Measurements from ENCODE around the gene SMYD3.

DNA sequence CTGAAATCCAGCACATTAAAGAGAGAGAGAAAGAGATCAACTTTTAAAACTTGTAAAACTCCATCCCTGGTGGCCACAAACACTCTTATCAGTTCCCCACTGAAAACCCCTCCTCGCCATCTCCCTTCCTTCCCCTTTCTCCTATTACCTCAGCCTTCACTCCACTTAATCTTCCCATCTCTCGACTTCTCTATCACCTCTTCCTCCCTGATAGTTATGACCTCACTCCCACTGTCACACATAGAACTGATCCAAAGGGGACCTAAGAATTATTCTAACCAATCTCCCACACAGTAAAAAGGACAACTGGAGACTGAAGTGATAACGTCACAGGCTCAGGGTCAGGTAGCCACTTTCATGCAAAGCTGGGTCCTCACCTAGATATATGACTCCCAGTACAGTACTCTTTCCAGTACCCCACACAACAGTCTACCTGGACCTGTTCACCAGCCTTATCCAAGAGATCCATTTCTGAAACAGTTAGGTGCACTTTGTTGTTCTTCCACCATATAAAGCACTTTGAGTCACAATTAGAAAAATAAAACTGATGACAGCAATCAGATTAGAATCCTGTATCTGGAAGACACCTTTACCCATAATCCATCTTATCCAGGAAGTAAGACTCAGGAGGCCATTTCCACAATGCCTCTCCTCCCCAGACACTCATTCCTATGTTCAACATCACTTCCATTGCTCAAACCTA lies 324.8 kb downstream of the SMYD3 start:
- no peak for TF ChIP-seq TAF1 (IDR thresholded peaks at IDR 0.05; ENCODE audit: low read depth)
- TF ChIP-seq, protein P1, sequence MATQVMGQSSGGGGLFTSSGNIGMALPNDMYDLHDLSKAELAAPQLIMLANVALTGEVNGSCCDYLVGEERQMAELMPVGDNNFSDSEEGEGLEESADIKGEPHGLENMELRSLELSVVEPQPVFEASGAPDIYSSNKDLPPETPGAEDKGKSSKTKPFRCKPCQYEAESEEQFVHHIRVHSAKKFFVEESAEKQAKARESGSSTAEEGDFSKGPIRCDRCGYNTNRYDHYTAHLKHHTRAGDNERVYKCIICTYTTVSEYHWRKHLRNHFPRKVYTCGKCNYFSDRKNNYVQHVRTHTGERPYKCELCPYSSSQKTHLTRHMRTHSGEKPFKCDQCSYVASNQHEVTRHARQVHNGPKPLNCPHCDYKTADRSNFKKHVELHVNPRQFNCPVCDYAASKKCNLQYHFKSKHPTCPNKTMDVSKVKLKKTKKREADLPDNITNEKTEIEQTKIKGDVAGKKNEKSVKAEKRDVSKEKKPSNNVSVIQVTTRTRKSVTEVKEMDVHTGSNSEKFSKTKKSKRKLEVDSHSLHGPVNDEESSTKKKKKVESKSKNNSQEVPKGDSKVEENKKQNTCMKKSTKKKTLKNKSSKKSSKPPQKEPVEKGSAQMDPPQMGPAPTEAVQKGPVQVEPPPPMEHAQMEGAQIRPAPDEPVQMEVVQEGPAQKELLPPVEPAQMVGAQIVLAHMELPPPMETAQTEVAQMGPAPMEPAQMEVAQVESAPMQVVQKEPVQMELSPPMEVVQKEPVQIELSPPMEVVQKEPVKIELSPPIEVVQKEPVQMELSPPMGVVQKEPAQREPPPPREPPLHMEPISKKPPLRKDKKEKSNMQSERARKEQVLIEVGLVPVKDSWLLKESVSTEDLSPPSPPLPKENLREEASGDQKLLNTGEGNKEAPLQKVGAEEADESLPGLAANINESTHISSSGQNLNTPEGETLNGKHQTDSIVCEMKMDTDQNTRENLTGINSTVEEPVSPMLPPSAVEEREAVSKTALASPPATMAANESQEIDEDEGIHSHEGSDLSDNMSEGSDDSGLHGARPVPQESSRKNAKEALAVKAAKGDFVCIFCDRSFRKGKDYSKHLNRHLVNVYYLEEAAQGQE (IDR thresholded peaks at IDR 0.05; ENCODE audit: borderline replicate concordance) = no peak
- TF ChIP-seq POLR2AphosphoS5 (IDR thresholded peaks at IDR 0.05) = no peak
- no peak for TF ChIP-seq EZH2 (IDR thresholded peaks at IDR 0.05; ENCODE audit: borderline replicate concordance, insufficient read depth, low read length, poor library complexity, severe bottlenecking)
- TF ChIP-seq, protein P2, sequence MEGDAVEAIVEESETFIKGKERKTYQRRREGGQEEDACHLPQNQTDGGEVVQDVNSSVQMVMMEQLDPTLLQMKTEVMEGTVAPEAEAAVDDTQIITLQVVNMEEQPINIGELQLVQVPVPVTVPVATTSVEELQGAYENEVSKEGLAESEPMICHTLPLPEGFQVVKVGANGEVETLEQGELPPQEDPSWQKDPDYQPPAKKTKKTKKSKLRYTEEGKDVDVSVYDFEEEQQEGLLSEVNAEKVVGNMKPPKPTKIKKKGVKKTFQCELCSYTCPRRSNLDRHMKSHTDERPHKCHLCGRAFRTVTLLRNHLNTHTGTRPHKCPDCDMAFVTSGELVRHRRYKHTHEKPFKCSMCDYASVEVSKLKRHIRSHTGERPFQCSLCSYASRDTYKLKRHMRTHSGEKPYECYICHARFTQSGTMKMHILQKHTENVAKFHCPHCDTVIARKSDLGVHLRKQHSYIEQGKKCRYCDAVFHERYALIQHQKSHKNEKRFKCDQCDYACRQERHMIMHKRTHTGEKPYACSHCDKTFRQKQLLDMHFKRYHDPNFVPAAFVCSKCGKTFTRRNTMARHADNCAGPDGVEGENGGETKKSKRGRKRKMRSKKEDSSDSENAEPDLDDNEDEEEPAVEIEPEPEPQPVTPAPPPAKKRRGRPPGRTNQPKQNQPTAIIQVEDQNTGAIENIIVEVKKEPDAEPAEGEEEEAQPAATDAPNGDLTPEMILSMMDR (IDR thresholded peaks at IDR 0.05; ENCODE audit: poor library complexity, severe bottlenecking) = no peak
- TF ChIP-seq EP300 (conservative IDR thresholded peaks at IDR 0.05; ENCODE audit: poor library complexity, severe bottlenecking) = no peak
- no peak for TF ChIP-seq RAD21 (conservative IDR thresholded peaks at IDR 0.05)

All from neural cell (in vitro differentiated cells).